ENCODE results near the gene TCFL5. TPM values are rescaled to one million over a fixed set of nuclear protein-coding genes. Genes with fewer than 3 reads are reported as not detected.

TCFL5 gene
- total and polyA plus RNA-seq, 2 experiments from 2014 or later, result 1.7 to 18.5 TPM

DNA sequence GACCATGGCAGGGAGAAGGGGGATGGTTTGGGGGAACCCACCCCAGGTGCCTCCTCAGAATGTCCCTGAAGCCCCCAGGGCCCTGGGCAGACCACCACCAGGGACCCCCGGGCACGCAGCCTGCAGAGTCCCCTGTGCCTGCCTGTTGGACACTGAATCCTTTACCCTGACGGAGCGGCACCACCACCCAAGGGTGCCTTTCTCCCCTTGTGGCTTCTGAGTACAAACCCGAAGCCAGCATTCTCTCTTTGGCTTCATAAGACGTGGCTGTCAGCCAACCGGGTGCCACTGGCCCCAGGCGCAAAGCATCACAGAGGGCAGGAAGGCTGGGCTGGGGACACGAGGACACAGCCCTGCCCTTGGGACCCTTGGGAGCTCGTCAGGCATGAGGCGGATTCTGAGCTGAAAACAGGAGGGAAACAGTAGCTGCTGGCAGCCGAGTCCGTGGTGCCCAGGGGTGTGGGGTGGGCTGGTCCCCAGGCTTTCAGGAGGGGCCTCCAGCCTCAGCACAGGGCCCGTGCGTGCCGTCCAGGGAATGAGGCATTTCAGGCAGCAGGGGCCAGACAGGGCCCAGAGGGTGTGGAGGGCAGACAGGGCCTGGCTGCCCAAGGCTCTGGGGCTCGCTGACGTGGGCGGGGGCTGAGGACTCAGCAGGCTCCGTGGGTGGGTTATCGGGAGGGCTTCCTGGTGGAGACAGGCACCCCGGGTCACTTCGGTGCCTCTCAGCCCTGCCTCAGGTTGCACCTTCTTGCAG is 41.2 kb downstream of the TCFL5 start:
- Histone ChIP-seq H3K9me2 (ENCODE audit: insufficient read depth) (no peaks in the 10 kb centered on the region), H3K27ac (no peak overlapping the region)
- 74 to 79% methylated on average over 20 to 22 of the region's 23 CpGs for WGBS, 2 experiments (ENCODE audit: low coverage in 1 of 2, low lambda C conversion rate in 2 of 2, missing lambda C conversion rate in 2 of 2)

DNA sequence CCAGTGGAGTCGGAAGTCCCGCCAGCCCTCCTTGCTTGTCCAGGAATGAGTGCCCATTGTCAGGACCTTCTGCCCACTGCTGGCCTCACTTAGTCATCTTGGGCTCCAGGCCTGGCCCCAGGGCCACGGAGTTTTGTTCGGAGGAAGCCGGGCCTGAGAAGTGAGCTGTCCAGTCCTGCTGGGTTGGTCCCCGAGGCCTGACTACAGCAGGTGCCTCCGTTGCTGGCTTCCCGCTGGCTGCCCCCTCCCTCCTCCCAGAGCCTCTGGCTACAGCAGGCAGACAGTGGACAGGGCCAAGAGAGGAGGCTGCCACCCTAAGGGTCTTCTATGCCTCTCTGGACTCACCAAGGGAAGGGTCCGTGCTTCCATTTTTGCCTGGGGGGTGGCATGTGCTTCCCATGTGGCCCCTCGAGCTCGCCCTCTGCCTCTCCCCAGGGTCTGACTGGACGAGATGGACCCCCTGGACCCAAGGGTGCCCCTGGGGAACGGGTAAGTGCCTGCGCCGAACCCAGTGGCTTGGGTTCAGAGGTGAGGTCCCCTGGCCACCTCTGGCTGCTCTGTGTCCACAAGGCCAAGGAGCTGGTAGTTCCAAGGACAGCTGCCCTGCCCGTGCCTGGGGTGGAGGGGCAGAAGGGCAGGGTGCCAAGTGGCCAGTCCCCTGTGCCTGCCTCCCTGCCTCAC is 42.0 kb downstream of the TCFL5 start:
- Histone ChIP-seq H2AFZ (no peak overlapping the region), H3K9me2 (ENCODE audit: insufficient read depth) (no peaks in the 10 kb centered on the region), H3K9ac (no peak overlapping the region), H3K4me1 (ENCODE audit: insufficient read depth) (no peaks in the 10 kb centered on the region), H3K4me2 (ENCODE audit: unreplicated experiment) (no peak overlapping the region), H3K9me3 (ENCODE audit: low read depth) (no peaks in the 10 kb centered on the region), H3K27me3 (replicated peaks; ENCODE audit: insufficient read depth) (peaks cover 11% of the 10 kb centered on the region; the same call in 1 of the 2 replicates), H4K20me1 (ENCODE audit: insufficient read depth) (no peaks in the 10 kb centered on the region), H3K4me3 (no peak overlapping the region), H3K27ac (no peak overlapping the region), H3K79me2 (ENCODE audit: insufficient read depth) (no peaks in the 10 kb centered on the region), H3F3A (ENCODE audit: insufficient read depth) (0 out of 2 replicates have a peak, but pooled peaks cover 3% of the 10 kb centered on the region), H3K36me3 (ENCODE audit: low read depth) (no peaks in the 10 kb centered on the region)
- TF ChIP-seq EZH2 (IDR thresholded peaks at IDR 0.05; ENCODE audit: insufficient read depth, poor library complexity, severe bottlenecking) (no peak), EZH2phosphoT487 (IDR thresholded peaks at IDR 0.05; ENCODE audit: insufficient read depth, low read depth) (no peak)
- in situ Hi-C loops (cut with MboI), result no loop called here
- WGBS, 2 experiments (ENCODE audit: low coverage in 1 of 2, low lambda C conversion rate in 2 of 2, missing lambda C conversion rate in 2 of 2), result 51 to 62% methylated on average over 14 to 16 of the region's 16 CpGs
- peak; percentile 66 for DNase-seq

More for the DNA sequence above, 41.2 kb downstream of the TCFL5 start:
- no peak overlapping the region for H3K4me3 ChIP-seq
- H3K27me3 ChIP-seq (replicated peaks; ENCODE audit: insufficient read depth), result peaks cover 11% of the 10 kb centered on the region; the same call in 1 of the 2 replicates
- H3F3A ChIP-seq (ENCODE audit: insufficient read depth), result 0 out of 2 replicates have a peak, but pooled peaks cover 3% of the 10 kb centered on the region
- H4K20me1 ChIP-seq (ENCODE audit: insufficient read depth), result no peaks in the 10 kb centered on the region
- no peaks in the 10 kb centered on the region for H3K4me1 ChIP-seq (ENCODE audit: insufficient read depth)
- in situ Hi-C loops (cut with MboI), result no loop called here
- TF ChIP-seq EZH2phosphoT487 (IDR thresholded peaks at IDR 0.05; ENCODE audit: insufficient read depth, low read depth), result no peak
- no peak for TF ChIP-seq EZH2 (IDR thresholded peaks at IDR 0.05; ENCODE audit: insufficient read depth, poor library complexity, severe bottlenecking)
- no peak overlapping the region for H2AFZ ChIP-seq
- H3K36me3 ChIP-seq (ENCODE audit: low read depth), result no peaks in the 10 kb centered on the region
- DNase-seq, result no peak
- no peak overlapping the region for H3K4me2 ChIP-seq (ENCODE audit: unreplicated experiment)
- H3K79me2 ChIP-seq (ENCODE audit: insufficient read depth), result no peaks in the 10 kb centered on the region
- H3K9me3 ChIP-seq (ENCODE audit: low read depth), result no peaks in the 10 kb centered on the region
- no peak overlapping the region for H3K9ac ChIP-seq

DNA sequence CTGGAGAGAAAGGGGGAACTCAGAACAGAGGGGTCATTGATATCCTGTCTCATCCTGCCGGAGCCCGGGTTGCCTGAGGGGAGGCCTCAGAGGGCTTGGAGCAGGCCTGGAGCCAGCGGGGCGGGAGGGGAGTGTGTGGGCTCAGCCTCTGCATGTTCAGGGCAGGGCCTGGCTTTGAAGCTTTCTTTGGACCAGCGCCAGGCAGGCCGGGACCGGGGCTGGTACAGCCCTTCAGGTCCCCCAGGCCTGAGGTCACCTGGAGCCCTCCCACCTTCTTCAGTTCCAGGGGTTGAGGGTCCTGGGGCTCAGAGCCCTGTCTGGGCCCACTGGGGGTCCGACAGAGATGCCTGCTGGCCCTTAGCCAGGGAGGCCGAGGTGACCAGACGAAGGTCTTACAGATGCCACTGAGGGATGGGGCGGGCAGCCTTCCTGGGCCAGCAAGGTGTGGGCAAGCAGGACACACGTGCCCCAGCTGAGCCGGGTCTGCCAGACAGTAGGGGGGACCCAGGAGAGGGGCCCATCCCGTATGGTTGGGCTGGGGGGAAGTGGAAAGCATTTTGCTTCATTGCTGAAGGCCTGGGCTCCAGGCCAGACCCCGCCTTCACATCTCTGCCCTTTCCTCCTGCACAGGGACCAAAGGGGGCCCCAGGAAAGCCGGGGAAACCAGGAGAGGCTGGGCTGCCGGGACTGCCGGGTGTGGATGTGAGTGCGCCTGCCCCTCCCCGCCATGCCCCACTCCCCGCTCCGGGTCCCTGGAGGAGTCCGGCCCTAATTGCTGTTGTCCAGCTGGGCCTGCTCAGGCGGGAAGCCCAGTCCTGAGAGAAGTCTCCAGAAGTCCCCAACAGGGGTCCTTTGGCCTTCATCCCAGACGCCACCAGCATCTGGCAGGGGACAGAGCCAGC is 42.8 kb downstream of the TCFL5 start:
- Histone ChIP-seq H2AFZ (no peak overlapping the region), H3K79me2 (ENCODE audit: insufficient read depth) (no peaks in the 10 kb centered on the region), H3K4me1 (ENCODE audit: insufficient read depth) (no peaks in the 10 kb centered on the region), H3K4me3 (no peak overlapping the region), H3F3A (ENCODE audit: insufficient read depth) (0 out of 2 replicates have a peak, but pooled peaks cover 3% of the 10 kb centered on the region), H3K27ac (no peak overlapping the region), H3K4me2 (ENCODE audit: unreplicated experiment) (no peak overlapping the region), H3K9ac (no peak overlapping the region), H3K9me3 (ENCODE audit: low read depth) (no peaks in the 10 kb centered on the region), H3K27me3 (replicated peaks; ENCODE audit: insufficient read depth) (peaks cover 11% of the 10 kb centered on the region; the same call in 1 of the 2 replicates), H3K36me3 (ENCODE audit: low read depth) (no peaks in the 10 kb centered on the region), H3K9me2 (ENCODE audit: insufficient read depth) (no peaks in the 10 kb centered on the region), H4K20me1 (ENCODE audit: insufficient read depth) (no peaks in the 10 kb centered on the region)
- TF ChIP-seq EZH2 (IDR thresholded peaks at IDR 0.05; ENCODE audit: insufficient read depth, poor library complexity, severe bottlenecking) (no peak), EZH2phosphoT487 (IDR thresholded peaks at IDR 0.05; ENCODE audit: insufficient read depth, low read depth) (no peak)
- DNase-seq, result peak; percentile 24
- WGBS, 2 experiments (ENCODE audit: low coverage in 1 of 2, low lambda C conversion rate in 2 of 2, missing lambda C conversion rate in 2 of 2), result 33 to 42% methylated on average over 23 to 25 of the region's 25 CpGs
- in situ Hi-C loops (cut with MboI), result no loop called here

Measured in GM23248 (cell line).